Neural cell (in vitro differentiated cells): ENCODE measurements around the gene ESPN.
A peak's percentile ranks its signal among the peaks of the same experiment; 100 is the strongest.

ENCODE experiments used
- EP300 ChIP-seq: fragments of 450-650 bp; conservative IDR thresholded peaks from 2 replicates; pipeline ENCODE4 v1.6.1; 2014; ENCODE audit warnings: antibody characterized with exemption, mild to moderate bottlenecking, moderate library complexity; ENCODE audit not compliant: poor library complexity, severe bottlenecking
- EZH2 ChIP-seq: fragments of 200-600, 300-800 bp; shearing (Covaris generic), sonication (generic); IDR thresholded peaks from 2 replicates; pipeline ENCODE4 v1.6.1; 2014; ENCODE audit warnings: antibody characterized with exemption, low read length, borderline replicate concordance, mild to moderate bottlenecking; ENCODE audit not compliant: insufficient read depth, poor library complexity, severe bottlenecking
- POLR2AphosphoS5 ChIP-seq: IDR thresholded peaks from 2 replicates; pipeline ENCODE4 v1.6.1; 2012
- TF ChIP-seq, protein P1 (sequence below): fragments of 450-650 bp; IDR thresholded peaks from 2 replicates; pipeline ENCODE4 v1.5.1; 2014; ENCODE audit warnings: antibody characterized with exemption, mild to moderate bottlenecking, moderate library complexity; ENCODE audit not compliant: poor library complexity, severe bottlenecking

DNA sequence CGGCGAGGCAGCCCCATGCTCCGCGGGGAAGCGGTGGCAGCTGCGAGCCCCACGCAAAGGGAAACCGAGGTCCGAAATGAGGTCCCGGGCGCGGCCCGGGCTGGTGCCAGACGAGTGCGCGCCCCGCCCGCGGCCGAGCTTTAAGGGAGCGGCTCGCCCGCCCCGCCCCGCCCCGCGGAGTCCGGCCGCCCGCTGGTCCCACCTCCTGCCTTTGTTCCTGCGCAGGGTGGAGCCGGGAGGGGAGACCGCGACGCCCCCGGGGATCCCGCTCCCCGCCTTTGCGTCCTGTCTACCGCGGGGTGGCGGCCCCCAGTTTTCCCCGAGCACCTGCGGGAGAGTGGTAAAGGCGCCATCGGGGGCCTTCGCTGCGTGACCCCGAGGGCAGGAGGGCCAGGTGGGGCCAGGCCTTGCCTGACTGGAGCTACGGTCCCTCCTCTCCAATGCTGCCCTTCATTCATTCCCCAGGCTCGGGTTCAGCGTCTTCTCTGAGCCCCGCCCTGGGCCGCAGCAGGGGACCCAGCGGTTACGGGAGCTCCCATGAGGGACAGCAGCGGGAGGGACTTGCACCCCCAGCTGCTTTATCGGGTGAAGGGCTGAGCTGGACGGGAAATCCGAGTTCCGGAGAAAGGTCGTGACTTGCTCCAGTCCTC is 4.6 kb upstream of the ESPN start, which contains the start of gene HES2:
- TF ChIP-seq EZH2 (peak; percentile 25), EP300 (no peak), POLR2AphosphoS5 (no peak)
- TF ChIP-seq, protein P1, sequence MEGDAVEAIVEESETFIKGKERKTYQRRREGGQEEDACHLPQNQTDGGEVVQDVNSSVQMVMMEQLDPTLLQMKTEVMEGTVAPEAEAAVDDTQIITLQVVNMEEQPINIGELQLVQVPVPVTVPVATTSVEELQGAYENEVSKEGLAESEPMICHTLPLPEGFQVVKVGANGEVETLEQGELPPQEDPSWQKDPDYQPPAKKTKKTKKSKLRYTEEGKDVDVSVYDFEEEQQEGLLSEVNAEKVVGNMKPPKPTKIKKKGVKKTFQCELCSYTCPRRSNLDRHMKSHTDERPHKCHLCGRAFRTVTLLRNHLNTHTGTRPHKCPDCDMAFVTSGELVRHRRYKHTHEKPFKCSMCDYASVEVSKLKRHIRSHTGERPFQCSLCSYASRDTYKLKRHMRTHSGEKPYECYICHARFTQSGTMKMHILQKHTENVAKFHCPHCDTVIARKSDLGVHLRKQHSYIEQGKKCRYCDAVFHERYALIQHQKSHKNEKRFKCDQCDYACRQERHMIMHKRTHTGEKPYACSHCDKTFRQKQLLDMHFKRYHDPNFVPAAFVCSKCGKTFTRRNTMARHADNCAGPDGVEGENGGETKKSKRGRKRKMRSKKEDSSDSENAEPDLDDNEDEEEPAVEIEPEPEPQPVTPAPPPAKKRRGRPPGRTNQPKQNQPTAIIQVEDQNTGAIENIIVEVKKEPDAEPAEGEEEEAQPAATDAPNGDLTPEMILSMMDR: no peak
